GM23248 (cell line): ENCODE data around the gene MRPL33. TPM values are rescaled to one million over a fixed set of nuclear protein-coding genes. Genes with fewer than 3 reads are reported as not detected.

ENCODE experiments used
- DNase-seq: peaks from one replicate; pipeline ENCODE4 v3.0.0-alpha.2; 2015
- H2AFZ ChIP-seq: fragments of 200-600 bp; sonication (generic); 2 replicates; pipeline ENCODE4 v1.6.1; 2016; ENCODE audit warnings: antibody characterized with exemption
- H3F3A ChIP-seq: fragments of 200-600 bp; sonication (generic); 2 replicates; pipeline ENCODE4 v1.6.1; 2016; ENCODE audit warnings: mild to moderate bottlenecking, antibody characterized with exemption, mixed run types; ENCODE audit not compliant: insufficient read depth
- H3K27ac ChIP-seq: fragments of 200-600 bp; sonication (generic); 2 replicates; pipeline ENCODE4 v1.5.1; 2016; ENCODE audit warnings: mild to moderate bottlenecking
- H3K27me3 ChIP-seq: fragments of 200-600 bp; sonication (generic); replicated peaks from 2 replicates; pipeline ENCODE4 v1.6.1; 2016; ENCODE audit warnings: mild to moderate bottlenecking; ENCODE audit not compliant: insufficient read depth
- H3K36me3 ChIP-seq: fragments of 200-600 bp; sonication (generic); 2 replicates; pipeline ENCODE4 v1.6.1; 2016; ENCODE audit warnings: low read depth, mild to moderate bottlenecking
- H3K4me1 ChIP-seq: fragments of 200-600 bp; sonication (generic); 2 replicates; pipeline ENCODE4 v1.6.1; 2016; ENCODE audit warnings: mild to moderate bottlenecking; ENCODE audit not compliant: insufficient read depth
- H3K4me2 ChIP-seq: fragments of 200-600 bp; sonication (generic); one replicate; pipeline ENCODE4 v1.6.1; 2016; ENCODE audit warnings: mild to moderate bottlenecking; ENCODE audit not compliant: unreplicated experiment
- H3K4me3 ChIP-seq: fragments of 200-600 bp; sonication (generic); 2 replicates; pipeline ENCODE4 v1.5.1; 2016; ENCODE audit warnings: mild to moderate bottlenecking
- H3K79me2 ChIP-seq: fragments of 200-600 bp; sonication (generic); 2 replicates; pipeline ENCODE4 v1.6.1; 2016; ENCODE audit warnings: mild to moderate bottlenecking; ENCODE audit not compliant: insufficient read depth
- H3K9ac ChIP-seq: fragments of 200-600 bp; sonication (generic); 2 replicates; pipeline ENCODE4 v1.6.1; 2016; ENCODE audit warnings: mild to moderate bottlenecking
- H3K9me2 ChIP-seq: fragments of 200-600 bp; sonication (generic); 2 replicates; pipeline ENCODE4 v1.6.1; 2016; ENCODE audit warnings: mixed run types, mild to moderate bottlenecking, moderate library complexity; ENCODE audit not compliant: insufficient read depth
- H3K9me3 ChIP-seq: fragments of 200-600 bp; sonication (generic); one replicate; pipeline ENCODE4 v1.6.1; 2017; ENCODE audit warnings: low read depth
- H4K20me1 ChIP-seq: fragments of 200-600 bp; sonication (generic); 2 replicates; pipeline ENCODE4 v1.6.0; 2016; ENCODE audit not compliant: insufficient read depth
- EZH2 ChIP-seq: fragments of 200-600 bp; sonication (generic); IDR thresholded peaks from 2 replicates; pipeline ENCODE4 v1.6.1; 2018; ENCODE audit warnings: antibody characterized with exemption, mild to moderate bottlenecking; ENCODE audit not compliant: insufficient read depth, poor library complexity, severe bottlenecking
- EZH2phosphoT487 ChIP-seq: fragments of 200-600 bp; sonication (generic); IDR thresholded peaks from 2 replicates; pipeline ENCODE4 v1.6.1; 2018; ENCODE audit warnings: antibody characterized with exemption, moderate library complexity, mild to moderate bottlenecking, low read depth; ENCODE audit not compliant: insufficient read depth
- WGBS, 2 experiments: methylation state at CpG; one replicate each; pipeline ENCODE4 v1.1.6; 2015 to 2017; ENCODE audit warnings: low lambda C conversion rate in 2 of 2, low coverage in 1 of 2; ENCODE audit errors: missing lambda C conversion rate in 2 of 2; 5-methylcytosine and 5-hydroxymethylcytosine counted together
- in situ Hi-C: fragments of 300-500 bp; cut with MboI; formaldehyde crosslinking; loops from 2 replicates; pipeline ENCODE4 v1.15.0; 2020
- polyA plus RNA-seq: library from polyadenylated mRNA; unstranded; fragments of >200 nt; fragmentation: Nextera tagmentation; extraction: Ambion mirVana; gene quantifications from 2 replicates; pipeline ENCODE4 v1.2.1, GENCODE V29; 2016
- total RNA-seq: library from RNA; depleted of rRNA; stranded (reverse); fragments of >200 nt; shearing (Covaris generic); gene quantifications from 2 replicates; pipeline ENCODE4 v1.2.3, GENCODE V29; 2014; rRNA removed

Gene MRPL33
- total RNA-seq (24.2 and 70.8 TPM in 2 replicates), polyA plus RNA-seq (338 and 340 TPM in 2 replicates)

- peak within 1 kb of the TSS; percentile 83 for H3K9ac ChIP-seq
- H3K9me2 ChIP-seq = no peaks in the 10 kb centered on the region
- peaks cover 31% of the 10 kb centered on the region for H3K4me1 ChIP-seq
- TF ChIP-seq EZH2 (no peak), EZH2phosphoT487 (no peak)
- no peaks in the 10 kb centered on the region for H3K27me3 ChIP-seq
- no peaks in the 10 kb centered on the region for H4K20me1 ChIP-seq
- WGBS, 2 experiments = 1 to 2% methylated on average over 46 to 48 of the region's 48 CpGs
- peaks cover 52% of the 10 kb centered on the region for H3K79me2 ChIP-seq
- H3K4me2 ChIP-seq = peak within 1 kb of the TSS; percentile 93
- in situ Hi-C loops = no loop called here
- peak within 1 kb of the TSS; percentile 58 for H3K27ac ChIP-seq
- no peaks in the 10 kb centered on the region for H3K9me3 ChIP-seq
- peak within 1 kb of the TSS; percentile 82 for H3K4me3 ChIP-seq
- H3K36me3 ChIP-seq = no peaks in the 10 kb centered on the region
- peak; percentile 95 for DNase-seq
- H2AFZ ChIP-seq = peak within 1 kb of the TSS; percentile 94
- peaks cover 22% of the 10 kb centered on the region for H3F3A ChIP-seq
Observed at GRCh38 chr2:27771548-27772335, at the start of gene MRPL33. Gene MRPL33, plus strand, starts transcription at chr2:27771719. Its CDS starts 59 bp downstream, at chr2:27771778.

DNA sequence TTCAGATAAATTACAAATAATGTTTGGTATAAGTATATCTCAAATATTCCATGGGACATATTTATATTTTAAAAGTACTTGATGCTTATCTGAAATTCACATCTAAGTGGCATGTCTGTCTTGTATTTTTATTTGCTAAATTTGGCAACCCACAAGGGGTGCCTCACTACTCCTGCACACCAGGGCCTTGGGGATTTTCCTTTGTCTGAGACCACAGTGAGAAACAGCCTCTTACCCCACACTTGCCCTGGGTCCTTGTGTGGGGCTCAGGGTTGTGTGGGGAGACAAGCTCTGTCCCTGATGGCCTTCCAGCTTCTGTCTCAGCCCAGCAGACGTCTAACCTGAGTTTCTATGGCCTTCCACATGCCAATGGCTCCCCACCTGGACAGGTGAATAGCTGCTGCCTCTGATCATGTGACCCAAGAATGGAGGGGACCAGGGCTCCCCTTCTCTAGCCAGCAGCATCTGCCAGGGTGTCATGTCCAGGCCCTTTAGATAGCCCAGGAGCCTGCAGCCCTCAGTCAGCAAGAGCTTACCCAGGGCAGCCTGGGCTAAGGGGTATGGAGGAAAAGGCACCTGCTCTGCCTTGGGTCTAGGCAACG is 49.5 kb upstream of the MRPL33 start:
- no peaks in the 10 kb centered on the region for H3K36me3 ChIP-seq
- H3K9me3 ChIP-seq = no peaks in the 10 kb centered on the region
- TF ChIP-seq EZH2 (no peak), EZH2phosphoT487 (no peak)
- 89 to 93% methylated on average over 2 of the region's 2 CpGs for WGBS, 2 experiments
- H3K4me2 ChIP-seq = no peak overlapping the region
- H3K9me2 ChIP-seq = no peaks in the 10 kb centered on the region
- DNase-seq = no peak
- H3K27ac ChIP-seq = no peak overlapping the region
- H3F3A ChIP-seq = peaks cover 14% of the 10 kb centered on the region; the same call in 1 of the 2 replicates
- no peaks in the 10 kb centered on the region for H3K27me3 ChIP-seq
- H3K79me2 ChIP-seq = no peaks in the 10 kb centered on the region
- H3K4me3 ChIP-seq = no peak overlapping the region
- in situ Hi-C loops = no loop called here
- H3K9ac ChIP-seq = no peak overlapping the region
- no peak overlapping the region for H2AFZ ChIP-seq
- no peaks in the 10 kb centered on the region for H4K20me1 ChIP-seq
- H3K4me1 ChIP-seq = peaks cover 40% of the 10 kb centered on the region

GRCh38 chr2:27723372-27724144 is 48.0 kb upstream of the MRPL33 start:
- Histone ChIP-seq H3F3A (peaks cover 9% of the 10 kb centered on the region; the same call in 1 of the 2 replicates), H3K79me2 (no peaks in the 10 kb centered on the region), H3K9me3 (no peaks in the 10 kb centered on the region), H3K9me2 (no peaks in the 10 kb centered on the region), H4K20me1 (no peaks in the 10 kb centered on the region), H3K4me2 (peak overlapping the region; percentile 18), H3K9ac (no peak overlapping the region), H3K27me3 (no peaks in the 10 kb centered on the region), H2AFZ (peak overlapping the region; percentile 73), H3K27ac (no peak overlapping the region), H3K36me3 (no peaks in the 10 kb centered on the region), H3K4me1 (peaks cover 35% of the 10 kb centered on the region), H3K4me3 (no peak overlapping the region)
- 27% methylated on average over 11 of the region's 11 CpGs for WGBS, 2 experiments
- peak; percentile 91 for DNase-seq
- TF ChIP-seq EZH2phosphoT487 (no peak), EZH2 (no peak)
- in situ Hi-C loops = no loop called here

GRCh38 chr2:27724191-27724590 is 47.3 kb upstream of the MRPL33 start:
- WGBS, 2 experiments = 65 to 77% methylated on average over 3 of the region's 3 CpGs
- Histone ChIP-seq H3K4me1 (peaks cover 35% of the 10 kb centered on the region), H2AFZ (peak overlapping the region; percentile 2), H3F3A (peaks cover 8% of the 10 kb centered on the region; the same call in 1 of the 2 replicates), H3K36me3 (no peaks in the 10 kb centered on the region), H3K27me3 (no peaks in the 10 kb centered on the region), H3K4me2 (no peak overlapping the region), H3K4me3 (no peak overlapping the region), H4K20me1 (no peaks in the 10 kb centered on the region), H3K9me2 (no peaks in the 10 kb centered on the region), H3K79me2 (no peaks in the 10 kb centered on the region), H3K9ac (no peak overlapping the region), H3K9me3 (no peaks in the 10 kb centered on the region), H3K27ac (no peak overlapping the region)
- DNase-seq = no peak
- in situ Hi-C loops = no loop called here
- TF ChIP-seq EZH2 = no peak
- TF ChIP-seq EZH2phosphoT487 = no peak
